ENCODE data around the gene HEATR5B.
"Not testable (repeated sequence)": the region's sequence is repeated elsewhere in the genome, so short reads cannot be mapped to it uniquely, and the experiment has no call there.

HEATR5B gene

DNA sequence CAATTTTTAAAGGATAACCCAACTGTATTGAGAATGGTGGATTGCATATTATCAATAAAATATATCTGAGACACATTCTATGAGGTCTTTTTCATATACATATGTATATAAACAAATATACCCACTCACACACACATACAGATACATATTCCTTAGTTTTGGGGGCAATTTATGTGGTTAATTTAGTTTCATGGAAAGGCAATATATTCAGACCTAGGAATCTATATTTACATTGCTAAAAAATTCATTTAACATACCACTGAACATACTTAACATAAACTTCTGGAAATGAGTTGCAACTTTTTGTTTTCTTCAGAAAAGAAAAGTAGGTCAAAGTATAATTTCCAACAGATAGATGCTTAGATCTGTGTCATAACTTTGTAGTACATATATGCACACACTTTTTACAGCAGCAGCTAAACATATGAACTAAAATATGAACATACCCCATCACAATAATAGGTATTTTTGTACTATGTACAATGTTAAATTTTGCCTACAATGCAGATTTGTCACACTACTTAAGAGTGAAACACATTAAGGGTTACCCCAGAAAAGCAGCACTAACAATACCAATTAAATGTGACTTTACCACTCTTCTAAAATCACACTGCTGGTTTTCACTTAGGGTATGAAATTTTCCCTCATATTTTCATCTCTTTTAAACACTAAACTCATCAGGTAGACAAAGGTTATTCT is 23.0 kb downstream of the HEATR5B start:
- no peak for DNase-seq

- no peak for DNase-seq
Observed at GRCh38 chr2:37060446-37060845, 23.7 kb downstream of the HEATR5B start.

GRCh38 chr2:37059841-37060240 is 24.3 kb downstream of the HEATR5B start:
- DNase-seq = no peak

DNA sequence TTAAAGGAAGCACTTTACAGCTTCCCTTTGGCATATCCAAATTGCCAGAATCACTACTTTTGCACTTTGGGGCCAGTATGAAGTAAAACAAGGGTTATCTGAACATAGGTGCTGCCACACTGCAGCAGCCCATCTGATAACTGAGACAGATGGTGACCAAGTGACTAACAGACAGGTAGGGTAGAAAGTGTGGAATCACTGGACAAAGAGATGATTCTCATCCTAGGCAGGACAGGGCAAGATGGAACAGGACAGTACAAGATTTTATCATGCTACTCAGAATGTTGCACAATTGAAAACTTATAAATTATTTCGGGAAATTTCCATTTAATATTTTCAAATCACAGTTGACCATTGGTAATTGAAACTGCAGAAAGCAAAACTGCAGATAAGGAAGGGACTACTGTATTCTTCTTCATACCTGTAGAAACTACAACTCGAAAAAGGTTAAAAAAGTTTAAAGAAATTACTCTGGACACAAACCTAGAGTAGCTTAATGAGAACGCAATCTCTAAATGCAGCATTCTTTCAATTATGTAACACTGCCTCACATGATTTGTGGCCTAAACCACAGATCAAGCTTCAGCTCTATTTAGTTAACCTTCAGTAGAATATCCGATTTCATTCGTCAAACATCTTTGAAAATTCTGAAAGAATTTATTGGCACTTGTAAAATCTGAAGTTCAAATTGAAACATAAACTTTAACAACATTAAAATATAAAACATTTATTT is 31.4 kb downstream of the HEATR5B start:
- no peak for DNase-seq

- DNase-seq = no peak
Observed at GRCh38 chr2:37039580-37039979, 44.6 kb downstream of the HEATR5B start.

DNA sequence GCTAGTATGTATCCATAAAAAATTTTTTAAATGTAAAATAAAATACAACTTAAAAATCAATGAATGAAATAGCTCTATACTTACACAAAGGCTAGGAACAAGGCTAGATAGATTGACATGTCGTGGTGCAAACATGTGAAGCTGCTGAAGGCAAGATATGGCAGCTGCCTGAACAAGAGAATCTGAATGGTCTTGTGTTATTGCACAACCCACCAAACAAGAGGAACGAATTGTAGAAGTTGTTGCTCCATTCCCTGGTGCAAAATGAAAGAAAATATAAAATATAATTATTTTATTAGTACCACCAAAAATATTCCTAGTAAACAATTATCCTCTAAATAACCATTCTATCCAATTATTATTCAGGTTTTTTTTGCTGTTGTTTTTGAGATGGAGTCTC is 46.4 kb downstream of the HEATR5B start:
- no peak for DNase-seq

- no peak for DNase-seq
Observed at GRCh38 chr2:37029758-37030157, 54.4 kb downstream of the HEATR5B start.

GRCh38 chr2:37026050-37026449 is 58.1 kb downstream of the HEATR5B start:
- no peak for DNase-seq

GRCh38 chr2:37020887-37021796 is 63.0 kb downstream of the HEATR5B start:
- no peak for DNase-seq

- no peak for DNase-seq
Observed at GRCh38 chr2:37020212-37020886, 63.8 kb downstream of the HEATR5B start.

DNA sequence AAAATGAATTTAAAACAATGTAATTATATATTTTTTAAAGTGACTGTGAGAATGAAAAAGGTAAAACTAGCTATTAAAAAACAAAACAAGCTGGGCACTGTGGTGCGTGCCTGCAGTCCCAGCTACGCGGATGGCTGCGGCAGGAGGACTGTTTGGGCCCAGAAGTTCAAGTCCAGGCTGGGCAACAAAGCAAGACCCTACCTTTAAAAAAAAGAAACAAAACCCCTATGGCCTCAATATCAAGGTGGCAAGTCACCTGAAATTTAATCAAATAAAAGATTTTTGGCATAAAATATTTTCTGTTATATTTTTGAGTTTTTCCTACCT is 70.9 kb downstream of the HEATR5B start:
- DNase-seq = no peak

GRCh38 chr2:37011130-37011529 is 73.0 kb downstream of the HEATR5B start:
- DNase-seq = no peak

GRCh38 chr2:37005118-37005868 is 78.9 kb downstream of the HEATR5B start:
- no peak for DNase-seq

DNA sequence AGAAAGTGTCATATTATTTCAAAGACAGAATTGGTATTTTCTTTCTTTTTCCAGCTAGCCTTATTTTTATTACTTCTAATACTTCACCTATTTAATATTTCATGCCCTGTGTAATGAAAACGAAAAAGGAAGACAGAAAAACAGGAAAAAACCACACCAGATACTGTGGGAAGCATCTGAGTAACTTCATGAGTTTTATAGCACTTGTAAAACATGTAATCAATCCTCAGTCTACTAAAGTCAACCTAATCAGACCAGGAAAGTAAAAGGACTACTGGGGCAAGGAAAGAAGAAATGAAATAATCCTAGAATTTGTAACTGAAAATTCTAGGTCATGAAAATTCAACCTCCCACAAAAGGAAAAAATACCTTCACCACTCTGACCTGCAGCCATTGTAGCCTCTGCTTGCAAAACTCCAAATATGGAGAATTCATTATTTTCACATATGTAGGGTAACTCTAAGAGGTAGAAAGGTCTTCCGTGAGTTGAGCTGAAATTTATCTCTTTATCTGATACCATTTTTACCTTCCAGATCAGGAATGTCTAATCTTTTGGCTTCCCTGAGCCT is 83.1 kb downstream of the HEATR5B start:
- no peak for DNase-seq

DNA sequence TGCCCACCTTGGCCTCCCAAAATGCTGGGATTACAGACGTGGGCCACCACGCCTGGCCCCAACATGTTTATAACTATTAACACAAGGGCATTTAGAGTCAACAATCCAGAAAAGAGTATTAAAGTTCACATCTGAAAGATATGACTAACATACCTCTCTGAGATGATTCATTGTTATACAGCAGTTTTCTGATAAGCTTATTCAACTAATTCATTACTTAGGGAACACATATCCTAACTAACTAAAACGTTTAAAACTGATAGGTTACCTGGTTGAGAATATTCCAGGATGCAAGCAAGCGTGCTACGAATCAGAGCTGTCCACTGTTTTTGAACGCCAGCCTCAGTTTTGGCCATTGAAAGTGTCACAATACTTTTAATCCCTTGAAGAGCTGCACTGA is 83.9 kb downstream of the HEATR5B start:
- no peak for DNase-seq

DNA sequence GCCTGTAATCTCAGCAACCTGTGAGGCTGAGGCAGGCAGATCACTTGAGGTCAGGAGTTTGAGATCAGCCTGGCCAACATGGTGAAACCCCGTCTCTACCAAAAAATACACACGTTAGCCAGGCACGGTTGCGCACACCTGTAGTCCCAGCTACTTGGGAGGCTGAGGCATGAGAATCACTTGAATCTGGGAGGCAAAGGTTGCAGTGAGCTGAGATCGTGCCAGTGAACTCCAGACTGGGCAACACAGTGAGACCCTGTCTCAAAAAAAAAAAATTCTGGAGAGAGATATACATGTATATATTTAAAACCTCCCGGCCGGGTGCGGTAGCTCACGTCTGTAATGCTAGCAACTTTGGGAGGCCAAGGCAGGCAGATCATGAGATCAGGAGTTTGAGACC is 84.8 kb downstream of the HEATR5B start:
- DNase-seq = not testable (repeated sequence)

- no peak for DNase-seq
Observed at GRCh38 chr2:36993841-36994620, 90.1 kb downstream of the HEATR5B start.

GRCh38 chr2:36988008-36988407 is 96.2 kb downstream of the HEATR5B start:
- no peak for DNase-seq

- DNase-seq = no peak
Observed at GRCh38 chr2:36982467-36982866, 101.7 kb downstream of the HEATR5B start.

- no peak for DNase-seq
Observed at GRCh38 chr2:36981911-36982310, 102.3 kb downstream of the HEATR5B start.

- DNase-seq = not testable (repeated sequence)
Observed at GRCh38 chr2:36979007-36979406, 105.2 kb downstream of the HEATR5B start.
